Measurements from ENCODE around the gene PIGN. TPM values are rescaled to one million over a fixed set of nuclear protein-coding genes. Genes with fewer than 3 reads are reported as not detected.

PIGN gene
- total RNA-seq, 5 donors from 2014 or later (not counting 1 experiment from before 2014, with no cell fraction given): 19.5 to 24.0 (median 21.8) TPM

DNA sequence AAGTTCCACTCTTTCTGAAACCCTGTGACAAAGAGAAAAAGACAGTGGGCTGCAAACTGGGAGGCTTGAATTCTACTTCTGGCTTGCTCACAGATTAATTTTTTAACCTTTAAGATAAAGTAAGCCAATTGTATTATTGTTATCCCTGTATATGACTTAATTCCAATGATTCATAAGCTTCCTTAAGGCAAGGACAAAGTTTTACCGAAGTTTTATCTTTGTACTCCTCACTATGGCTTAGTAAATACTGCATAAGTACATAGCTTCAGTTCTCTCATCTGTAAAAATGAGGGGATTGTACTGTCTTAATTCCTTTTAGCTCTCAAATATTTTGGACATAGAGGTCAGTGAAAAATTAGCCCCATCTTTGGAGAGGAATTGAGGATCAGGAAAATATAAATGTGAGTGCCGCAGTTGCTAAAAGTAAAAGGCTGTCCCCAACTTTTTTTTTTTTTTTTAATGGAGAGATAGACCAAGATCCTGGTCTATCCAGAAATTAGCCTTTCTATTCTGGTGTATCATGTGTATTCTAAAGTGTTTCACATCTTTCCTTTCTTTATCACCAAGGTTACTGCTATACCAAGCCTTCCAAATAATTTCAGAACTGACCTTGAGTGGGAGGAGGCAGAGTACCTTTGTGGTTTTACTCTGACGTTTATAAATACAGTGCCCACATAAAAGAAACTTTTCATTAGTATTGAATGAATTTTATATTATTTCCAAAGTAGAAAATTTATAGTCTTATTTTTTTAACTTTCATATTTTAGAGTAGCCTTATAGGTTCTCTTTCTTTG, 13.5 kb upstream of the PIGN start:
- Mint-ChIP-seq H3K27ac (no peak overlapping the region), H3K9me3 (no peaks in the 10 kb centered on the region), H3K4me3 (no peak overlapping the region), H3K36me3 (peaks cover 11% of the 10 kb centered on the region), H3K27me3 (no peaks in the 10 kb centered on the region), H3K4me1 (peaks cover 56 to 63% (median 62%) of the 10 kb centered on the region in 3 donors)
- Histone ChIP-seq H3K27ac (ENCODE audit: low read length) (no peak overlapping the region), H3K4me1 (ENCODE audit: control insufficient read depth in 1 of 2, extremely low read depth in 1 of 2, insufficient read depth in 2 of 2, low read length in 2 of 2) (peaks cover 5% of the 10 kb centered on the region in 2 experiments), H3K9me3 (no peaks in the 10 kb centered on the region), H3K27me3 (replicated peaks in 1 of 2; ENCODE audit: control insufficient read depth in 2 of 2, extremely low read depth in 1 of 2, insufficient read depth in 2 of 2, low read length in 1 of 2) (no peaks in the 10 kb centered on the region), H3K36me3 (ENCODE audit: control insufficient read depth in 2 of 2, extremely low read depth in 1 of 2, insufficient read depth in 1 of 2, low read length in 1 of 2) (no peaks in the 10 kb centered on the region), H3K4me3 (ENCODE audit: control insufficient read depth in 1 of 2, extremely low read depth in 1 of 2, low read length in 1 of 2) (no peak overlapping the region)
- ChIA-PET CTCF (interaction anchor here (0.9 to 1.5 kb wide), 4 partner anchors 13 to 49 kb away, joined by 3 to 6 read pairs (median 4); partner anchors contain the start of genes RELCH (in 2 of the 2) and PIGN (in 1 of the 2)), POLR2A (interaction anchor here in 1 of 2 donors (0.6 kb wide), 2 partner anchors 11 to 43 kb away, joined by 3 to 10 read pairs; no protein-coding TSS in a partner anchor)
- ATAC-seq (replicated peaks in 1 of 4): peak in 1 of 4 experiments; percentile 34
- no CpG with 5 or more reads among the region's 3 CpGs for WGBS (ENCODE audit: insufficient coverage)
- no peak for DNase-seq

DNA sequence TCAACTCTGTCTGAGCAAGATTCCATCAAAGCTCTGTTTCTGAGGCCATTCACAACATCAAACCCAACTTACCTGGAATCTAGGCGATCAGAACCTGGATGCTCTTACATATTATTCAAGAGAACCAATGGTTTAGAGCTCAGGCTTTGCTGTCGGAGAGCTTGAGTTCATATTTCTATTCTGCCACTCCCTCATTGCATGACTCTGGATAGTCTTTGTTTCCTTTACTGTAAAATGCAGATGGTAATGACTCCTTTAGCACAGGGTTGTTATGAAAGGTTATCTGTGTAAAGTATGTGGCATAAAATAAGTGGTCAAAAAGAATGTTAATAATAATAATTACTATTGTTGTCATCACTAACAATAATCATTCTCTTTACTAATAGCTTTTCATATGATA, 12.8 kb upstream of the PIGN start:
- ChIA-PET POLR2A (interaction anchor here in 1 of 2 donors (0.6 to 1.1 kb wide), 3 partner anchors 11 to 44 kb away, joined by 3 to 10 read pairs (median 3); partner anchors contain the start of genes PIGN and RELCH), CTCF (interaction anchor here (0.6 to 1.5 kb wide), 6 partner anchors 12 to 50 kb away, joined by 3 to 6 read pairs (median 4); partner anchors contain the start of genes RELCH (in 2 of the 2) and PIGN (in 1 of the 2))
- no peaks in the 10 kb centered on the region for H3K9me3 Mint-ChIP-seq
- ATAC-seq (replicated peaks in 1 of 4) (no peak), DNase-seq (no peak)
- no peaks in the 10 kb centered on the region for H3K27me3 Mint-ChIP-seq
- H3K4me3 Mint-ChIP-seq: no peak overlapping the region
- no peaks in the 10 kb centered on the region for H3K27me3 ChIP-seq (replicated peaks in 1 of 2; ENCODE audit: control insufficient read depth in 2 of 2, extremely low read depth in 1 of 2, insufficient read depth in 2 of 2, low read length in 1 of 2)
- H3K4me1 Mint-ChIP-seq: peaks cover 56 to 62% (median 61%) of the 10 kb centered on the region in 3 donors
- H3K27ac ChIP-seq (ENCODE audit: low read length): no peak overlapping the region
- H3K27ac Mint-ChIP-seq: no peak overlapping the region
- no peaks in the 10 kb centered on the region for H3K9me3 ChIP-seq
- WGBS (ENCODE audit: insufficient coverage): 100% methylated on average over 1 of the region's 2 CpGs
- peaks cover 8% of the 10 kb centered on the region for H3K36me3 Mint-ChIP-seq
- H3K4me3 ChIP-seq (ENCODE audit: control insufficient read depth in 1 of 2, extremely low read depth in 1 of 2, low read length in 1 of 2): no peak overlapping the region
- no peaks in the 10 kb centered on the region for H3K36me3 ChIP-seq (ENCODE audit: control insufficient read depth in 2 of 2, extremely low read depth in 1 of 2, insufficient read depth in 1 of 2, low read length in 1 of 2)
- peaks cover 5% of the 10 kb centered on the region in 2 experiments for H3K4me1 ChIP-seq (ENCODE audit: control insufficient read depth in 1 of 2, extremely low read depth in 1 of 2, insufficient read depth in 2 of 2, low read length in 2 of 2)

GRCh38 chr18:62198259-62198658, 11.4 kb upstream of the PIGN start:
- Histone ChIP-seq H3K27me3 (replicated peaks in 1 of 2; ENCODE audit: control insufficient read depth in 2 of 2, extremely low read depth in 1 of 2, insufficient read depth in 2 of 2, low read length in 1 of 2) (no peaks in the 10 kb centered on the region), H3K9me3 (no peaks in the 10 kb centered on the region), H3K27ac (ENCODE audit: low read length) (no peak overlapping the region), H3K4me3 (ENCODE audit: control insufficient read depth in 1 of 2, extremely low read depth in 1 of 2, low read length in 1 of 2) (no peak overlapping the region), H3K4me1 (ENCODE audit: control insufficient read depth in 1 of 2, extremely low read depth in 1 of 2, insufficient read depth in 2 of 2, low read length in 2 of 2) (peaks cover 5 to 8% of the 10 kb centered on the region in 2 experiments), H3K36me3 (ENCODE audit: control insufficient read depth in 2 of 2, extremely low read depth in 1 of 2, insufficient read depth in 1 of 2, low read length in 1 of 2) (no peaks in the 10 kb centered on the region)
- ChIA-PET POLR2A (interaction anchor here (0.5 to 0.6 kb wide), 2 partner anchors 340 to 927 kb away, joined by 4 to 5 read pairs; no protein-coding TSS in a partner anchor), CTCF (interaction anchor here in 1 of 2 donors (0.7 to 1.0 kb wide), 2 partner anchors 9 to 12 kb away, joined by 3 read pairs; no protein-coding TSS in a partner anchor)
- DNase-seq (no peak), ATAC-seq (replicated peaks in 1 of 4) (no peak)
- Mint-ChIP-seq H3K27me3 (no peaks in the 10 kb centered on the region), H3K4me3 (no peak overlapping the region), H3K9me3 (no peaks in the 10 kb centered on the region), H3K4me1 (peaks cover 66 to 69% (median 67%) of the 10 kb centered on the region in 3 donors), H3K36me3 (peaks cover 4% of the 10 kb centered on the region), H3K27ac (no peak overlapping the region)
- WGBS (ENCODE audit: insufficient coverage): no CpG with 5 or more reads among the region's 2 CpGs

GRCh38 chr18:62196980-62197379, 10.1 kb upstream of the PIGN start:
- Mint-ChIP-seq H3K27me3 (no peaks in the 10 kb centered on the region), H3K9me3 (peaks cover 0 to 4% (median 0%) of the 10 kb centered on the region in 3 donors), H3K4me1 (peaks cover 75 to 76% (median 75%) of the 10 kb centered on the region in 3 donors), H3K4me3 (no peak overlapping the region), H3K27ac (peak overlapping the region in 1 of 2 donors; percentile 6), H3K36me3 (peaks cover 15% of the 10 kb centered on the region)
- Histone ChIP-seq H3K36me3 (ENCODE audit: control insufficient read depth in 2 of 2, extremely low read depth in 1 of 2, insufficient read depth in 1 of 2, low read length in 1 of 2) (no peaks in the 10 kb centered on the region), H3K4me1 (ENCODE audit: control insufficient read depth in 1 of 2, extremely low read depth in 1 of 2, insufficient read depth in 2 of 2, low read length in 2 of 2) (peaks cover 5 to 8% of the 10 kb centered on the region in 2 experiments), H3K4me3 (ENCODE audit: control insufficient read depth in 1 of 2, extremely low read depth in 1 of 2, low read length in 1 of 2) (no peak overlapping the region), H3K9me3 (no peaks in the 10 kb centered on the region), H3K27ac (ENCODE audit: low read length) (no peak overlapping the region), H3K27me3 (replicated peaks in 1 of 2; ENCODE audit: control insufficient read depth in 2 of 2, extremely low read depth in 1 of 2, insufficient read depth in 2 of 2, low read length in 1 of 2) (no peaks in the 10 kb centered on the region)
- no peak for DNase-seq
- ATAC-seq (replicated peaks in 1 of 4): no peak
- ChIA-PET CTCF (interaction anchor here in 1 of 2 donors (1.0 to 1.8 kb wide), 2 partner anchors 10 to 53 kb away, joined by 4 to 6 read pairs; partner anchors contain the start of genes PIGN and RELCH), POLR2A (interaction anchor here (0.6 to 1.2 kb wide), 3 partner anchors 10 to 51 kb away, joined by 3 to 8 read pairs (median 5); partner anchors contain the start of genes PIGN (in 1 of the 2) and RELCH (in 1 of the 2))

DNA sequence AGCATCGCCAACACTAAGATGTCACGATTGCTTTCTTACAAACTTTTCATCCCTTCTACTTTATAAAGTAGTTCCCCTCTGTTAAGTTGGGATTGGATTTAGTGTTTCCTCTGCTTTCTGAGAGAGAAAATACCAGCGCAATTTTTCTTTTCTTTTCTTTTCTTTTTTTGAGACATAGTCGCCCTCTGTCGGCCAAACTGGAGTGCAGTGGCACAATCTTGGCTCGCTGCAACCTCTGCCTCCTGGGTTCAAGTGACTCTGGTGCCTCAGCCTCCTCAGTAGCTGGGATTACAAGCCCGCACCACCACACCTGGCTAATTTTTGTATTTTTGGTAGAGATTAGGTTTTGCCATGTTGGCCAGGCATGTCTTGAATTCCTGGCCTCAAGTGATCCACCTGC, 9.2 kb upstream of the PIGN start:
- Mint-ChIP-seq H3K36me3 (peaks cover 21% of the 10 kb centered on the region), H3K27me3 (no peaks in the 10 kb centered on the region), H3K27ac (no peak overlapping the region), H3K4me3 (no peak overlapping the region), H3K4me1 (peaks cover 84 to 85% (median 84%) of the 10 kb centered on the region in 3 donors), H3K9me3 (peaks cover 0 to 4% (median 0%) of the 10 kb centered on the region in 3 donors)
- Histone ChIP-seq H3K27me3 (replicated peaks in 1 of 2; ENCODE audit: control insufficient read depth in 2 of 2, extremely low read depth in 1 of 2, insufficient read depth in 2 of 2, low read length in 1 of 2) (no peaks in the 10 kb centered on the region), H3K9me3 (no peaks in the 10 kb centered on the region), H3K27ac (ENCODE audit: low read length) (no peak overlapping the region), H3K4me1 (ENCODE audit: control insufficient read depth in 1 of 2, extremely low read depth in 1 of 2, insufficient read depth in 2 of 2, low read length in 2 of 2) (peaks cover 8 to 11% of the 10 kb centered on the region in 2 experiments), H3K36me3 (ENCODE audit: control insufficient read depth in 2 of 2, extremely low read depth in 1 of 2, insufficient read depth in 1 of 2, low read length in 1 of 2) (peaks cover 0 to 2% of the 10 kb centered on the region in 2 donors), H3K4me3 (ENCODE audit: control insufficient read depth in 1 of 2, extremely low read depth in 1 of 2, low read length in 1 of 2) (no peak overlapping the region)
- POLR2A ChIA-PET: no interaction called here
- CTCF ChIA-PET: interaction anchor here in 1 of 2 donors (1.0 to 1.8 kb wide), 3 partner anchors 9 to 388 kb away, joined by 4 to 6 read pairs (median 4); partner anchors contain the start of genes PIGN and RELCH
- ATAC-seq (replicated peaks in 1 of 4) (no peak), DNase-seq (no peak)
- 89% methylated on average over 3 of the region's 7 CpGs for WGBS (ENCODE audit: insufficient coverage)

- H3K4me1 ChIP-seq (ENCODE audit: control insufficient read depth in 1 of 2, extremely low read depth in 1 of 2, insufficient read depth in 2 of 2, low read length in 2 of 2): peaks cover 26 to 27% of the 10 kb centered on the region in 2 experiments
- DNase-seq: no peak
- POLR2A ChIA-PET: interaction anchor here in 1 of 2 donors (0.7 kb wide), 1 partner anchor 10 kb away, joined by 10 read pairs; no protein-coding TSS in a partner anchor
- Mint-ChIP-seq H3K36me3 (peaks cover 22% of the 10 kb centered on the region), H3K9me3 (peaks cover 0 to 4% (median 0%) of the 10 kb centered on the region in 3 donors), H3K4me1 (peaks cover 79 to 83% (median 80%) of the 10 kb centered on the region in 3 donors), H3K4me3 (peak overlapping the region; percentile 99), H3K27me3 (no peaks in the 10 kb centered on the region), H3K27ac (no peak overlapping the region)
- CTCF ChIA-PET: interaction anchor here (0.8 to 1.4 kb wide), 3 partner anchors 9 to 60 kb away, joined by 3 to 4 read pairs (median 4); no protein-coding TSS in a partner anchor
- H3K36me3 ChIP-seq (ENCODE audit: control insufficient read depth in 2 of 2, extremely low read depth in 1 of 2, insufficient read depth in 1 of 2, low read length in 1 of 2): peaks cover 0 to 4% of the 10 kb centered on the region in 2 donors
- no peaks in the 10 kb centered on the region for H3K9me3 ChIP-seq
- H3K4me3 ChIP-seq (ENCODE audit: control insufficient read depth in 1 of 2, extremely low read depth in 1 of 2, low read length in 1 of 2): peak overlapping the region in 1 of 2 donors; percentile 99
- H3K27me3 ChIP-seq (replicated peaks in 1 of 2; ENCODE audit: control insufficient read depth in 2 of 2, extremely low read depth in 1 of 2, insufficient read depth in 2 of 2, low read length in 1 of 2): no peaks in the 10 kb centered on the region
- no peak for ATAC-seq (replicated peaks in 1 of 4)
- no peak overlapping the region for H3K27ac ChIP-seq (ENCODE audit: low read length)
- no CpG with 5 or more reads among the region's 2 CpGs for WGBS (ENCODE audit: insufficient coverage)
Observed at GRCh38 chr18:62189208-62189607, 2.4 kb upstream of the PIGN start.

Measured in T-cell (primary cell).